ENCODE measurements around the gene CLEC5A. TPM values are rescaled to one million over a fixed set of nuclear protein-coding genes. Genes with fewer than 3 reads are reported as not detected.

Gene CLEC5A
- total and polyA plus RNA-seq, 9 of the 15 experiments (the other 6 are each of a cell fraction or from before 2014, with no cell fraction given): not detected

GRCh38 chr7:141944811-141945210 is 2.0 kb downstream of the CLEC5A start (continued):
- TF ChIP-seq CHCHD3 (CRISPR knock-in tag; IDR thresholded peaks at IDR 0.05): no peak
- TF ChIP-seq DPF2 (IDR thresholded peaks at IDR 0.05): no peak

DNA sequence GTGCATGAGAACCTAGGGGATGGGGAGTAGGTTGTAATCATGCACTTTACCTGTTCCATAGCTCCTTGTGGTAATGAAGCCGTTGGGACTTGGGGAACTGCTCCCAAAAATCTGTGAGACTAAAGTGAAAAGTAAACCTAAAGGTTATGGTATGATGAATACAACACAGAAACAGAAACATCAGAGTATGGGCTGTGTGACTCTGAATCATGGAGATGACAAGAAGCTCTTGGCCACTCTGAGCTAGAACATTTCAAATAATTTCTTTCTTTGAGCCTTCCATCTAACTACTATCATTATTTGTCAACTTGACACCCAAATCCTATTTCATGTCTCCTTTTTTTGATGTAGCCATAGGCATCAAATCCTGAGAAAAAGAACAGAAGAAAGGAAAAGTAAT is 2.9 kb downstream of the CLEC5A start:
- 0% methylated on average over 1 of the region's 1 CpG for WGBS (ENCODE audit: insufficient coverage, low coverage, missing lambda C conversion rate)
- CTCF ChIA-PET (ENCODE audit: low intra/inter-chr PET ratio): no interaction called here

More for the DNA sequence above, 2.9 kb downstream of the CLEC5A start:
- no peak for FAIRE-seq
- DNase-seq (ENCODE audit: extremely low read depth in 1 of 4, low spot score in 3 of 4): no peak
- POLR2A ChIA-PET: no interaction called here
- no peak for TF ChIP-seq TOE1 (IDR thresholded peaks at IDR 0.05; ENCODE audit: borderline replicate concordance)
- no peak for TF ChIP-seq TOE1 (CRISPR knock-in tag; IDR thresholded peaks at IDR 0.05; ENCODE audit: borderline replicate concordance, low read depth)
- TF ChIP-seq RBBP5 (IDR thresholded peaks at IDR 0.05; ENCODE audit: borderline replicate concordance, insufficient read depth, low read length, poor library complexity, severe bottlenecking): no peak
- TF ChIP-seq SAFB (IDR thresholded peaks at IDR 0.05; ENCODE audit: borderline replicate concordance, low read depth, low read length): no peak
- no peak for TF ChIP-seq ZNF140 (CRISPR knock-in tag; IDR thresholded peaks at IDR 0.05)
- TF ChIP-seq NRF1 (conservative IDR thresholded peaks at IDR 0.05 in 1 of 2, IDR thresholded peaks at IDR 0.05 in 1 of 2): no peak
- no peak for TF ChIP-seq KAT8 (IDR thresholded peaks at IDR 0.05; ENCODE audit: low read depth)
- no peak for TF ChIP-seq NCOA1 (IDR thresholded peaks at IDR 0.05; ENCODE audit: low read depth)
- TF ChIP-seq SFPQ (IDR thresholded peaks at IDR 0.05; ENCODE audit: low read depth, low read length): no peak
- TF ChIP-seq PHTF2 (CRISPR knock-in tag; IDR thresholded peaks at IDR 0.05): no peak
- no TSS peak for BruUV-seq (replicated peaks)
- Histone ChIP-seq H3K4me3 (no peak overlapping the region), H3K27me3 (ENCODE audit: control insufficient read depth in 2 of 2, insufficient read depth in 2 of 2, low read length in 2 of 2) (no peaks in the 10 kb centered on the region), H2AFZ (ENCODE audit: low read depth, low read length) (no peak overlapping the region), H3K4me1 (replicated peaks in 1 of 2; ENCODE audit: control insufficient read depth in 2 of 2, insufficient read depth in 2 of 2, low read length in 2 of 2) (no peaks in the 10 kb centered on the region), H3K9ac (ENCODE audit: insufficient read depth in 1 of 2, low read depth in 2 of 2, low read length in 2 of 2) (no peak overlapping the region), H3K79me2 (ENCODE audit: control insufficient read depth, insufficient read depth, low read length) (no peaks in the 10 kb centered on the region), H3K9me1 (ENCODE audit: control insufficient read depth, insufficient read depth, low read length) (no peaks in the 10 kb centered on the region), H3K4me2 (ENCODE audit: insufficient read depth, low read length) (no peak overlapping the region), H4K20me1 (replicated peaks; ENCODE audit: control insufficient read depth, insufficient read depth, low read length) (no peaks in the 10 kb centered on the region), H3K36me3 (ENCODE audit: control insufficient read depth, insufficient read depth, low read length) (no peaks in the 10 kb centered on the region), H3K27ac (ENCODE audit: extremely low read depth, low read depth, low read length) (no peak overlapping the region), H3K9me3 (replicated peaks; ENCODE audit: control insufficient read depth, insufficient read depth, low read depth, low read length) (no peaks in the 10 kb centered on the region)
- ATAC-seq: no peak
- in situ Hi-C loops (cut with MboI) (no loop called here), intact Hi-C loops (cut with micrococcal nuclease) (no loop called here)
